IPS DF 19.7 (cell line): ENCODE data around the gene ULK4.
"Not testable (repeated sequence)": the region's sequence is repeated elsewhere in the genome, so short reads cannot be mapped to it uniquely, and the experiment has no call there.

Experiments
- DNase-seq: peaks from one replicate; pipeline ENCODE4 v3.0.0-alpha.2; 2013; ENCODE audit warnings: low read depth, low spot score

The ULK4 gene

DNA sequence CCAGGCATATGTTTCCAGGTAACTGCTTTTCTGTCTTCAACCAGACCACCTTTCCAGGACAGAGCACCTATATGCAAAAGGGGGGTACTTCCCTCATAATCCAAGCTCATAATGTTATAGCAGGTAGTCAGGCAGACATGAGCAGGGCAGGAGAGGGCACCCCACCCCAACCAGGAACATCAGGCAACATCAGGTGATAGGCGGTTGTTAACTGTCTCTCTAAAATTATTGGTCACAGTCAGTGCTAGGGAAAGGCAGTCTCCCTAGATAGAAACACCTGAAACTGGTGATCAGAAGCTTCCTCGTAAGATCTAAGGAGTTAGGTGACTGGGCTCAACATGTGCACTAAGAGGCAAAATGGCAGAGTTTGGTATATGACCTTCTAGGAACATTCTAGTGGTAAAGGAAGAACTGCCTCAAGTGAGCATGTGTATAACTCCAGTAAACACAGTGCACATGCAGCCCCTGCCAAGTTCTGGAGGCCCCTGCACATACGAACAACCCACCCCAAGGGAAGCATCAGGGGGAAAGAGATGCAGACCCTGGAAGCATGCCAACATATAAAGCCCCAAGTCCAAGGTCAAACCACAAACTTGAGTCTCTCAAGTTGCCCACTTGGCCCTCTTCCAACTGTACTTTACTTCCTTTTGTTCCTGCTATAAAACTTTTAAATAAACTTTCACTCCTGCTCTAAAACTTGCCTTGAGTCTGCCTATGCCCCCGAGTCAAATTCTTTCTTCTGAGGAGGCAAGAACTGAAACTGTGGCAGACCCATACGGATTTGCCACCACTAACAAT is 270.9 kb downstream of the ULK4 start:
- no peak for DNase-seq

DNA sequence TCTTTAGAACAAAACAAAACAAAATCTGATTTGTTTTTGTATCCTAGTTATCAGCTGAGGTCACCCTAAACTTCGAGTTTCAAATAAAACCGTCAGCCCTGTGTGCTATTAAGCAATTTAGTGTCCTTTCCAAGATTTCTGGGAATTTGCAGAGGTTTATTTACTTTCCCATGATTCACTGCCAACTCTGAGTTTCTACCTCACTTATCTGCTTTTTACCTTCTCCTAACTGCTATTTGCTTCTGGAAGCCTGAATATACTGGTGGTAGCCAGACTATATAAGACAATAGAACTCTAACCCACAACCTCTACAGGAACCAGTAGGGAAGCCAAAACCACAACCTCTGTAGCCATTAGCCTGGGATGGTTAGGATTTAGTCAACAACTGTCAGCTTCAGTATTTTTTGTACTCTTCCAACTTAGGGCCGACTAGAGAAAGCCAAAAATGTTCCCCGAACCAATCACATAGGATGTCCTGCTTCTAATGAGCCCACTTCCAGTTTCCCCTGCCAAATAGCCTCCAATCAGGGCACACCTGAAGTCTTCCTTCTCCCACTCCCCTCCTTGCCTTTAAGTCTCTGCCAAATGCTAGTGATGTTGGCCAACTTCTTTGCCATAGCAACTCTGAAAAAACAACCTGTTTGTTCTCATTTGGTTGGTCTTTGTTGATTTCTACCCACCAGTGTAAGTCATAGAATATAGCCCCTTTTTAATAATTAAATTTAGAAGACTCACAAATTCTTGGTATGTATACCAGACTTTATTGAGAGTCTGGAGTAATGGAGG is 273.1 kb downstream of the ULK4 start:
- no peak for DNase-seq

- no peak for DNase-seq
Observed at GRCh38 chr3:41684797-41685735, 276.8 kb downstream of the ULK4 start.

DNA sequence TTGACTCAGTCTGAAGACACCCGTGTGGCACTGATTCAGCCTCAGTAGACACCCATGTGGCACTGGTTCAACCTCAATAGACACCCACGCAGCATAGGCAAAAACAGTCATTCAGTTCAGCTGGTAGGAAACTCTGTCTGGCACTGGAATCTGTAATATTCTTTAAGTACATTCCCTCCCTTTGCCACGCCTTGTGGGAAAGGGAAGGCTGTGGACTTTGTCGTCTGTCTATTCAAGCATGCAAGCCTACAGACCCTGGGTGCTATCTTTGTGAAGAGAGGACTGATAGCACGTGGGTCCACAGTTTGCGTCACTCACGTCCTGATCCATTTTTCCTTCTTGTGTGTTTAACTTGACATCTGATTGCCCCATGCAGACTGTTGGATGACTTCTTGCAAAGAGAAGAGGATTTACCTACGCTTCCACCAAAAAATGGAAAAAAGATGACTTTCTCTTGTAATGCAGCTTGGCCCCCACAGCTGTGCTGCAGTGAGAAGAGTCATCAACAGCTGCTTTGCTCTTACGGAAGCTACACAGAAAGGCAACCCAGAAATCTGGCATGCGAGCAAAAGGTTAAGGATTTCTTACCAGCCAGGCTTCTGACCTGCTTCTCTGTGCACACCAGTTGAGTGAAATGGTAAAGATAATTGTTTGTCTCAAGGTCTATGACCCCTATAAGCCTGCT is 278.1 kb downstream of the ULK4 start:
- DNase-seq, result no peak

- no peak for DNase-seq
Observed at GRCh38 chr3:41682996-41683395, 278.9 kb downstream of the ULK4 start.

DNA sequence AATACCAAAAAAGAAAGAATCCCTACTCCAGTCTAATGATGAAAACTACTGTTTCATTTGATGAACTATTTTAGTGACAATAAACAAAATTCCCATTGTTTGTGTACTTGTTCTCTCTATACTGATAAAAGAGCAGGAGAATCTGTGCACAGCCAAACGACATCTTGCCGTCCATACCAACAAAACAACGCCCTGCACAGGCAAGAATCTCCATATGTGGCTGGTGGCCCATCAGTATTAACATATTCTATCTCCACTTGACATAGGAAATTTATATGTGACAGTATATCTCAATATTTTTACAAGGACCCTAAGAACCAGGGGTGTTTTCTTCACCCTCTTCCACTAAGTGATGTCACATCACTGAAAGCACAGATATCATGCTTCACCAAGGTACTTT is 279.5 kb downstream of the ULK4 start:
- DNase-seq, result no peak

DNA sequence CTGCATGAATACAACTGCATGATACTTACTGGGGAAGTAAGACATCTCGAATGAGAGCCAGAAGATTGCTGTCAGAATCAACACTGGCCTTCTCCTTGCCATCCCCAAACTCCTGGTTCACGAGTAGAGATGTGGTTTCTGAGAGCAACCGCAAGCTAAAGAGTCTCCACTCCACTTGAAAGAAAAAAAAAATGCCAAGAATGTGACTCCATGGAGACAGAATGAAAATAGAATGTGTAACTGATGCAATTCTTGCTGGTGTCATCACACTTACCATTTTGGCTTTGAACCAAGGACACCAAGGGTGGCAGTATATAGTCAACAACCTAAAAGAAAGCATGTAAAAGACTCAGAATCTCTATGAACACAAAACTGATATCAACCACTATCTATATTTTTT is 280.4 kb downstream of the ULK4 start:
- peak; percentile 65 for DNase-seq

DNA sequence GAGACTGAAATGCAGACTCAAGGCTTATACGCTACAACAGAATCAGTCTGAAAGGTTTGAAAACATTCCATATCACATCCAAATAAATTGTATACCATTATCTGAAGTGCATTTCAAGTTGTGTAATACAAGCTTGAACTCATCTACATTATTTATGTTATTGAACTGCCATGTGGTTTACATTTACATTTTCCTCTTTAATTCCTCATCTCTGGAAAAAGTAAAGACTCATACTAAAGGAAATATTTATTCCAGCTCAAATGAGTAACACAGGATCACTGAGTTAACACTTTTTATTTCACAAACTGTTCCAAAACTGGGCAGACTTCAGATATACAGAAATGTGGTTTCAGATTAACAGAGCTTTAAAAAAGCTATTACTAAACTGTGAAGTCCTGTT is 282.5 kb downstream of the ULK4 start:
- no peak for DNase-seq

GRCh38 chr3:41675102-41675501 is 286.8 kb downstream of the ULK4 start:
- DNase-seq, result not testable (repeated sequence)

- no peak for DNase-seq
Observed at GRCh38 chr3:41674449-41674848, 287.5 kb downstream of the ULK4 start.

DNA sequence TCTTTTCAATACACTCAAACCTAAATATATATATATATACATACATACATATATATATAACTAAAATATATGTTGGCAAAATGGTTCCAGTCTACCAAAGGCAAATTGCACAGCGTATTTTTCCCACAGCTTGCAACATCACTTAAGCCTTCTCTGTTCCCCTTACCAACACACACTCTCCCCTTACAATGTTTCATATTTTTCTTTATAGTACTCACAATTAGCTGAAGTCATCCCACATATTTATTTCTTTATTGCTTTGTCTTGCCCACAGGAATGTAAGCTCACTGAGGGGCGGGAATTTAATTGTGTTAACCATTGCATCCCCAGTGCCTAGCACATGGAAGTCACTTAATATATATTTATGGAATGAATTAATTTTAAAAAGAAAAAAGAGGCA is 288.3 kb downstream of the ULK4 start:
- no peak for DNase-seq

- DNase-seq, result no peak
Observed at GRCh38 chr3:41668379-41668778, 293.5 kb downstream of the ULK4 start.

GRCh38 chr3:41662288-41662687 is 299.6 kb downstream of the ULK4 start:
- DNase-seq, result no peak

- no peak for DNase-seq
Observed at GRCh38 chr3:41661796-41662195, 300.1 kb downstream of the ULK4 start.

DNA sequence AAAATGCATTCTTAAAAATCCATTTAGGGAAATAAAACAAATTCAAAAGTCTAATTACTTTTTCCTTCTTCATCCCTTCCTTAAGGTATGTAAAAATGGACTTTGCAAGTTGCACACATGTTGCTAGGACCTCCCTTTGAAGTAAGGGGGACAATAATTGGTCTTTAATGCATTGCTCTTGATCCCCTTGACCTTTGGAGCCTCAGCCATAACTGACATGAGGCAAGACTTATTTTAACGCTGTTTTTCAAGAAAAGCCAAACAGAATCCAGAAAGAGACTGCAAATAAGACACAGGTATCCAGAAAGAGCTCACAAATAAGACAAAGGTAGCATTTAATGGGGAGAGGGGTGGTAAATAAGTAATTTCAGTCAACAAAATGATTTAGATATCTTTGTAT is 301.4 kb downstream of the ULK4 start:
- DNase-seq, result no peak

- no peak for DNase-seq
Observed at GRCh38 chr3:41653571-41654239, 308.2 kb downstream of the ULK4 start.

DNA sequence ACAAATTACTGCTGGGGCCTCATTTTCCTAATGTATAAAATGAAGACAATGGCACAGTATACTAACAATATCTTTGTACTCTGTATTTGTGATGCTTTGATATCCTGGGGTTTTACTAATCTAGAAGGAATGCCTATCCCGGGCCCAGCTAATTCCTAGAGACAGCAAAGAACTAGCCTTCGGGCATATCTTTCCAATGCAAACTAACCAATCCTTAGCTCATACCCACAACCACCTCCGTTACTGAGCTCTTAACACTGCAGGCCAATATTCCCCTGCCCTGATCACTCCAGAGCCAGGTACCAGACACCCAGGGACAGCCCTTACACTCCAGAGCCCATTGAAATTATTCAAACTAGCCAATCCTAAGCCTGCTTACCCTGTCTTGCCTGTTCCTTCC is 309.0 kb downstream of the ULK4 start:
- no peak for DNase-seq

DNA sequence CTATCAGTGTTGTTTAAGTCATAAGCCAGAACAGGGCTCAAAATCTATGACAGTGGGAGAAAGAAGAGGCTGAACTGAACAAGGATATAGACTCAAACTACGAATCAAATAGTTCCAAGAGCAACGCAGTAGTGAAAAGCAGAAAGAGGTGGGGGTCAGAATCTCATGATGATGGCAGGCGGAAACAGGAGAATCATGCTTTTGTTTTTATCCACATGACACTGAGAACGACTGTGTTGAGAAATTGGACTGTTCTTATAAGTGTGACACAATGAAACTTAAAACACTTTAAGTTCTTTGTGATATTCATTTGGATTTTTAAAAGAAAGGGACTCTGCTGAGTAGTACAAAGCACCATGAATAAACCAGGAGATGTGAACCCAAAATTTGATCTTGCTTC is 309.4 kb downstream of the ULK4 start:
- DNase-seq, result no peak

- no peak for DNase-seq
Observed at GRCh38 chr3:41651718-41652117, 310.2 kb downstream of the ULK4 start.

- no peak for DNase-seq
Observed at GRCh38 chr3:41650406-41650805, 311.5 kb downstream of the ULK4 start.
